ENCODE measurements around the gene ZNF772.

- TF ChIP-seq CTCF (IDR thresholded peaks at IDR 0.05): no peak
- TF ChIP-seq POLR2A (IDR thresholded peaks at IDR 0.05): no peak
- TF ChIP-seq POLR2AphosphoS5 (IDR thresholded peaks at IDR 0.05): no peak
- TF ChIP-seq EP300 (IDR thresholded peaks at IDR 0.05): no peak
These were observed 39.4 kb downstream of the ZNF772 start for GRCh38 chr19:57437931-57438330.

All from suprapubic skin (tissue), 4 donors.